Amygdala (tissue), 56 donors: ENCODE data around the gene UNC5A.

Experiments
- DNase-seq, 56 donors: peaks; one replicate each; lab custom pipeline; 2025; lab: John Stamatoyannopoulos, UW

The UNC5A gene

DNA sequence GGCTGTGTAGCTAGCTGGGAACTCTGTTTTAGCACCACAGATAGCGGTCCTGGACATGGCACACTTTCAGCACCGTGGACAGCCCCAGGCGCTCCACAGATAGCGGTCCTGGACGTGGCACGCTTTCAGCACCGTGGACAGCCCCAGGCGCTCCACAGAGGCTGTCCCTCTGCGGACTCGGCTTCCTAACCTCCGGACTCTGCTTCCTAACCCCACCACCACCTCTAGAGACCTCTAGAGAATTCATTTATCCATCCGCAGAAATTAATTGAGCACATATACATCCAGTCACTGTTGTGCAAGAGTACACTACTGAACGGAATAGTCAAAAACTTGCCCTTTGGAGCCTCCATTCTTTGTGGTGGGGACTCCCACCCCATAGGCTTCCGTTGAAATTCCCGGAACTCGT, 27.4 kb downstream of the UNC5A start:
- DNase-seq, result peak in 37 of 56 donors; percentile 13 to 78 (median 46)

DNA sequence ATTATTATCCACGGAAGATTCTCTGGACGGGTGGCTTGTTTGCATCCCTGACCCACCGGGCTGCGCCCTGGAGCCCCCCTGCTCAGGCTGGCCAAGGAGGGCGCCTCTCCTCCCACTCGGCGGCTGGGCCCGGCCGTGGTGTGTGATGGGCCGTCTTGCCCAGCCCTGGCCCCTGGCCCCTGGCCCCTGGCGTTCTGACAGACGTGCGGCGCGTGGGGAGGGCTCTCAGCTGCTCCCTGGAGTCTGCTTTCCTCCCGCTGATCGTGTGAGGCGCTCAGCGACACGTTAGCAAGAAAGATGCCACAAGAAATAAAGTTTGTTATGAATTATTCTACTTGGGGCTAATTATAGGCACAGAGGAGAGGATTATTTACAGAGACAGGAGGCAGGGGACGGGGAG, 33.3 kb downstream of the UNC5A start:
- no peak for DNase-seq

DNA sequence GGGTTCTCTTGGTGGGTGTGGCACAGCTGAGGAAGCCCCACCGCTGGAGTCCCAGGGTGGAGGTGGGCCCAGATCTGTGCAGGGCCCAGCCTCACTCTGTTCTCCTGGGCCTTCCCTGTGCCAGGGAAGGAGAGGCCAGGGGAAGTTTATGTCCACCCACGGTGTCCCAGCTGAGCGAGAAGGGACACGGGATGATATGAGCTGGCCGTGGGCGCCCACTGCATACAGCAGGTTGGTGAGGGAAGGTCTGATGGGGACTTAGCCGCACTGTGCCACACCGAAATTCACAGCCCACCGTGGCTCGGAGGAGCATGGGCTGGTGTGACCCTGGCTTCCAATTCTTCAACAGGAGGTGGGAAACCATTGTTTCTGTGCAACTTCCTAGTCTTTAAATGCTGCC, 33.9 kb downstream of the UNC5A start:
- no peak for DNase-seq

DNA sequence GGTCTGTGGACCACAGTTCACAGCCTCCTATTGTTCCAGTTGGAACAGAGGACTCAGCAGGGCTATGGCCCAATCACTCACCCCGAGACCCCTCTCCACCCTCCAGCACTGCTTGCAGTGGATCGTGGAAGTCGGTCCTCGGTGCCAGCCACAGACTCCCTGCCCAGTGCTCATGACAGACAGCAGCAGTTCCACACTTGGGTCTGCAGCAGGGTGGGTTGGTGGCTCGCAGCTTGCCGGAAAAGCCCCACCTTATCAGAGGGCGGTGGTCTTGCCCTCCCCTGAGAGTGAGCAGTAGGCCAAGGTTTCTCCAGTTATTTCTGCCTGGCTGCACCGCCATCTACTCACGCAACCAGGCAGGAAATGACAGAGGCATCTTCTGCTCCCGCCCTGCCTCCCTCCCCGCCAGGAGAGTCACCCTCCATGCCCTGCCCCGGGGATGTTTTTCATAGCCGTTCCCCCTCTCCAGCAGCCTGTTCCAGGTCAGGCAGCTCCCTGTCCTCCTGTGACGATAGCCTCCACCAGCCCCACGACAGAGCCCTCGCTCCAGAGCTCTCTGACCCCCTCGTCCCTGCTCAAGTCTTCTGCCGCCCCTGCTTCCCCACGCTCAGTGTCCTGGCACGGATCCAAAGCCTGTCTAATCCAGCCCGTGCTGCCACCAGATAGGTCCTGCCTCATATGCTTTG, 34.5 kb downstream of the UNC5A start:
- DNase-seq, result no peak

DNA sequence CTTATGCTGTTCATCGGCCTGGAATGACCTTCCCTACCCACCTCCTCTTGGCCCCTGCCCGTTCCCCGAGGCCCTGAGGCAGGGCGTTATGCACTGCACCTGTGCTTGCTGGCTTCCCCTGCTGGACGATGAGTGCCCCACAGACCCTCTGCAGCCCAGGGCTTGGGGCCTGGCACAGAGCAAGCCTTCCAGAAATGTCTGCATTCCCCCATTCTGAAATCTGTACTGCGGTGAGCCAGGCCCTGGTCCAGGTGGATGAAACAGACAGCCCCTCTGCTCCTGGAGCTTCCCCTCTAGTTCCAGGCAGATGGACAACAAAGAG, 35.0 kb downstream of the UNC5A start:
- no peak for DNase-seq

DNA sequence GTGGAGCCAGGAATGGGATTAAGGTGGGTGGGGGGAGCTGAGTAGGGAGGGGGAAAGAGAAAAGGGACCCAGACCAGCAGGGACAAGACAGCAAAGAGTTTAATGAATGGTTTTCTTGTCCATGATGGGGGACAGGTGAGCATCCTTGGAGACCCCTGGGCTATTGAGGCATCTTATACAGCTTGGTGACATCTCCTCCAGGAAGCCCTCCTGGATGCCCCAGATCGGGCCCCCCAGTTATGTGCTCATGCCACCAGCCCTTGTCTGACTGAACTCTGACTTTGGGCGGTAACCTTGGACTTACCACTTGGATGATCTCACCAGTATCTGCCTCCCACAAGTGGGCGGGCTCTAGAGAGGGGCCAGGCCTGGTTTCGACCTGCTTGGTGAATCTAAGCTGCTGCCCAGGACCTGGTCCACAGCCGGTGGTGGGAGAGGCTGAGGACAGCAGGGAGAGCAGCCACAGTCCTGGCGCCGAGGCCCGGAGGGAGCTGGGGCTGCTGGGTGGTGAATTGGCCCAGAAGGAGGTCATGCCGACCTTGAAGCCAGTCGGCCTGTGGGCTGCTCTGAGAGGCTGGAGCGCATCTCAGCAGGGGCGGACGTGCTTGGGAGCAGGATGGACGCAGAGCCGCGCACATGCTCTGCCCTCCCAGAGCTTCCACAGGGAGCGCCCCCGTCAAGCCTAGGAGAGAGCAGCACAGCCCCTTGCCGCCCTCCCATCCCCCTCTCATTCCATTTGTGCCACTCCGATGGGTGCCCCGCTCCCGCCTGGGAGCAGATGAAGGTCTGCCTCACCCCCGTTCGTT, 36.2 kb downstream of the UNC5A start:
- DNase-seq, result no peak

DNA sequence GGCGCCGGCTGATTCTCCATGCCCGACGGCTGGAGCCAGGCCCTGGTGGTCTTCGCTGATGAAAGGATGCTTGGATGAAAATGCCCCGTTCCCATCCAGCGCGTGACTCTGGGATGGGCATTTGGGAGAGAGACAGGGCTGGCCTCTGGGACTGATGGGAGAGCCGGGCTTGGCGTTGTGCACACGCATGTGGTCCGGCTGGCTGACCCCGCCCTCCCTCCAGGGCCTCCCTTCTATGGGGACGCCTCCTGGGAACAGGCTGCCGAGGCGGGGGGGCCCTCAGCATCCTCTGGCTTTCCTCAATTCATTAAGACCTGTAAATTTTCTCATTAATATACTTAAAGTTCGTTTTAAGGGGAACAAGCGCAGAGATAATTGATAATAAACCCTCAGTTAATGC, 36.8 kb downstream of the UNC5A start:
- DNase-seq, result no peak

DNA sequence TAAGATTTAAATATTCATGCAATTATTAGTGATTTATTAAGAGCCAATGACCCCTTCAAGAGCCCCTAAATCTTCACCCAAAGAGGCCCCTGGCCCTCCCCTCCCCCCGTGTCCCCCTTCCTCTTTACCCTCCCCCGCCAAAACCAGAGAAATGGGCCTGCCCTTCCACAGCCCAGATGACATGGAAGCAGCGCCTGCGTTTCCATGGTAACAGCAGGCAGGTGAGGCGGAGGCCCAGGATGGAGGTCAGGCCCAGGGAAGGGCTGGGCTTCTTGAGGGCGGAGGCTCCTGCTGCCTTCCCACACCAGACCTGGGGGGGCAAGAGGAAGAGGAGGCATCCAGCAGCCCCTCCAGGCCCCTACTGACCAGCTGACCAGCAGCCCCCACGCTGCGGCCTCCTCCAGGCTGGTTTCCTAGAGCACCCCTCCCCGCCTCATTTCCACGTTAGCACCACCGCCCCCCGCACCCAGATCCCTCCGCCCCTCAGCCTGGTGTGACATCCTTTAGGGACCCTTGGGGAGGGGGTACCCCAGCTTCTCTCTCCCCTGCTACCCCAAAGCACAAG, 37.4 kb downstream of the UNC5A start:
- DNase-seq, result no peak

DNA sequence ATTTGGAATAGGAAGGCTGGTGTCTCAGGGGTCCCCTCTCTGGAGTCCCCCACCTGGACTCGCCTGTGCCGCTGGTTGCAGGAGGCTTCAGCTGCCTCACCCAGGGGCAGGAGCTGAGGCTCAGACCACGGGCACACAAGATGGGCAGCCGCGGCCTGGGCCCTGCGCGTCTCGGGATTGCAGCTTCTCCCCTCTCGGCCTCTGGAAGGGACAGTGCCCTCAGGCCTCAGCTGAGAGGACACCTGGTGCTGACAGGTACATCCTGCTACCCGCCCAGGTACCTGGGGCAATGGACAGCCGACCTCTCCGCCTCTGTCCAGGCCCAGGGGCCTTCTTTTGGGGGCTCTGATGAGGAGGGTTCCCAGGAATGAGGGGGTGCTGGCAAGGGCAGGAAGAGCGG, 38.3 kb downstream of the UNC5A start:
- no peak for DNase-seq

DNA sequence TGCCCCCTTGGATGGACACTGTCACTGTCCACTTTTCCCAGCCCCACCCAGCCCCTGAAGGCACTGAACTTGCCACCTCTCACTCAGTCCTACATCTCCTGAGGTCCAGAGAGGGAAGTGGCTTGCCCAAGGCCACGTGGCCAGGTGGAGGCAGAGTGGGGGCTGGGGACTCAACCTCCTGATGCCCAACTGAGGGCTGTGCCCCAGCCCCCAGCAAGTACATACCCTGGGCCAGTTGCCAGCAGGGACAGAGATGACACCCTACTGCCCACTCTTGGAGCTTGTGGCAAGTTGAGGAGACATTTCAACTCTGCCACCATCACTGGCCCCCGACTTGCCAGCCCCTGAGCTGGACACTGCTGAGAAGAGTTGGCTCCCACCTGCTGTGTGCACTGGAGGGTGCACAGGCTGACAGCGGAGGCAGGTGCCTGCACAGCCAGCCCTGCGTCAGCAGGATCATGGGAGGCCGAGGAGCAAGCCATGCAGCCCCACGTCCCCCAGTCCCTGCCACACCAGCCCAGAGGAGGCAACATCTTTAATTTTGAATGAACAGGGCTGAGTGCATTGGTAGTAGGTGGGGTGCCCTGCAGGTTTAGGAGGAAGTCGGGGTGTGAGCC, 39.4 kb downstream of the UNC5A start:
- DNase-seq, result no peak

DNA sequence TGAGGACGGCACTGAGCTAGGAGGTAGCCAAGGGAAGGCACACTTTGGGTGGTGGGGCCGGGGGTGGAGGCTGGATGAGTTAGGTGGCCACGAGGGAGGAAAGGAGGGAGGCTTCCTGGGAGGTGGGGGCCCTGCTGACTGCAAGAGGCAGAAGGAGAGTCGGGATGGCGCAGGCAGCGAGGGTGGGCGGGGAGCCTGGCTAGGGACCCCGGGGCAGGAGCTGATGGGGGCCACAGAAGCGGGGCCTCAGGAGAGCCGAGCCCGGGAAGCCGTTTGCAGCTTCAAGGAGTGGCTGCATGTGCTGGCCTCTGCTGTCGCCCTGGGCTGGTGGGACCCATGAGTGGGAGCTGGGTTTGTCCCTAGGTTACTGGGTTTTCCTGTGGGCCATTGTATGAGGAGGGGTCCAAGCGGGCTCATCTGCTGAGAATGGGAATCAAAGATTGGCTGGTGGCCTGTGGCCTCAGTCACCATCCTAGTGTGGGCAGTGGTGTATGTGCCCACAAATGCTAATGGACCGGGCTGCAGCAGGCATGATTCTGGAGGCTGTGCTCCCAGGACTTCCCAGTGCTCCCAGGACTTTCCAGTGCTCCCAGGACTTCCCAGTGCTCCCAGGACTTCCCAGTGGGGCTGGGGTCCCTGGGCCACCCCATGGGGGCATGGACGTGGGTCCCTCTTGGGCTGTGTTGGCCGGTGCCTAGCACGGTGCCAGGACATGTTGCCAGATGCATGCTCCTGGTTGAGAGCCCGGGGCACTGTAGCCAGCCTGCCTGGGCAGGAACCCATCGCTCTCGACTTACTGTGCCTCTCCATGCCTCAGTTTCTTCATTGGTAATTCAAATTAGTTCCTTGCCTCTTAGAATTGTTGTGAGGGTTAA, 40.2 kb downstream of the UNC5A start:
- DNase-seq, result no peak

DNA sequence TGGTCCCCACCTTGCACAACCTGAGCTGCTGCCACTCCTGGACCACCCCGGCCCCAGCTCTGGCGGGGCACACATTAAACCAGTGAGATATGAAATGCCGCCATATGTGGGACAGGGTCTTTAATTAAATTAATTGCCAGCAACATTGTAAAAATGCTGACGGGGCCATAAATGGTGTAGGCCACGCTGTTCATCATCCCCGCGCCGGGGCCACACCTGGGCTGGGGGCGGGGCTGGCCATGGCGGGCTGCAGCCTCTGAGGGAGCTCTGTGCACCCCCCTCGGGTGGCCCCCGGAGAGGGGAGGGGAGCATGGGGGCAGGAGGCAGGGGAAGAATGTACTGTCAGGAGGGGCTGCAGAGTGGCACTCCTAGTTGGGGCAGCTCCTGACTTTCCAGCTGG, 41.0 kb downstream of the UNC5A start:
- no peak for DNase-seq

DNA sequence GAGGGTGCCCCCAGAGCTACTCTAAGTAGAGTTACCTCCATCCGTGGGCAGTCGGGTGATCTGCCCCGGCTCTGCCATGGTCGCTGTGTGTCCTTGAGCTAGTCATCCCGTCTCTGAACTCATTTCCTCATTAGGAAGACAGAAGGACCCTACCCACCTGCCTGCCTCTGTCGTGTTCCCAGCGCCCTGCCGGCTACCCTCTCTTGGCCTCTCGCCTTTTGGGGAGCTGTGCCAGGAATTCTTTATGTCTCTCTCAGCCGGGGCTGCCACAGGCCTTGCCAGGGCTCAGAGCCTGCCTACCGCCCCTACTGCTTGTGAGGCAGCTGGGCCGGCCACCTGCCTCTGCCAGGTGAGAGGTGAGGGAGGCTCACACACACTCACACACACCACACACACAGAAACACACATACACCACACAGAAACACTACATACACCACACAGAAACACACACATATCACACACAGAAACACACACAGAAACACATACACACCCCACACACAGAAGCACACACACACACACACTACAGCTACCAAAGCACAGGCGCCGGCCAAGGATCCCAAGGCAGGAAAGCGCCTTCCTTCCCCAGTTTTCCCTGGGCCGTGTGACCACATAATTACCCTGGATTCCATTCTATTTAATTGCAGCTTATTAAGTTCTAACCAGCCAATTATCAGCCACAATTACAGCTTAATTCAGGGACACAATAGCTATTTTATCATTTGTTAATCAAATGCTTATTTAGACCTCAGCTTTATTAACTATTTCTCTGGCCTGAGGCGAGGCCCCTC, 41.7 kb downstream of the UNC5A start:
- DNase-seq, result no peak

DNA sequence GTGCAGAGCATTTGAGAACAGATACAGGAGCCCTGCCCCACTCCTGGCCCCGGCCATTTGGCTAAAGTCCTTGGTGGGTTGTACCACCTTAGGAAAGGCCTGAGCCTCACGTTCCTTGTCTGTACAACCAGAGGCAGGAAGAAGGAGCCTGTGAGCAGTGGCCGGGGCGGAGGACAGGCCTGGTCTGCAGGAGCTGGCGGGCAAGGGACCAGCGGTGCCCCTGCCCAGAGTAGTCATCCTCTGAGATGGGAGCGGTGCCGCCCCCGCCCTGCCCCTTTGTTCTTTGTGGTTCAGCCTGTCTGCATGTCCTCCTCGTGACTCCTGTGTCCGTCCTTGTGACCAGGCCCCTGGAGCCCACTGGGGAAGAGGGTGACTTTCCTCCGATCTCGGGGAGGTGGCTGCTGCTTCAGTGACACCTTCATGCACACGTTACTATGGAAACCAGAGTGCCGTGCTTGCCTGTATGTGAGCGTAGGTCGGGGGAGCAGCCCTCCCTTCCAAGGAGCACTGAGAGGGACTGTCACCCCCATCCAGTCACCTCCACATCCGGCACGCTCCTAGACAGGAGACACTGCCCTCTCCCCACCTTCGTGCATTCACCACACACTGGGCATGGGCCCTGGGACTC, 42.9 kb downstream of the UNC5A start:
- peak in 1 of 56 donors; percentile 15 for DNase-seq

DNA sequence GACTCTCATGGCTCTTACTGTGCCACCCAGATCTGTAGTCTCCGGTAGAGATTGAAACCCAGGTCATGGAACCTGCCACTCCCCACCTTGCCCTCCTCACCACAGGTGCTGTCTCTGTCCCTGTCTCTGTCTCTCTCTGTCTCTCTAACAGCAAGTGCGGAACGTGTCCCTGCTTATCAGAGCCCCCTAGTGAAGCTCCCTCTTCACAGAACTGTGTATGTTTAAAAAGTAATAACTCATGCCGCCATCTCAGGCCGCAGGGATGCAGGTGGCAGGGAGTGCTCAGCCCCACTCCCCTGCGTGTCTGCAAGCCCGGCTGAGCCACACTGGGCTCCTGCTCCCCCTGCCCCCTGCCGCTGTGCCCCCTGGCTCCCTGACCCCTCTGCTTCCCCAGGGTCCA, 43.8 kb downstream of the UNC5A start:
- DNase-seq, result no peak

DNA sequence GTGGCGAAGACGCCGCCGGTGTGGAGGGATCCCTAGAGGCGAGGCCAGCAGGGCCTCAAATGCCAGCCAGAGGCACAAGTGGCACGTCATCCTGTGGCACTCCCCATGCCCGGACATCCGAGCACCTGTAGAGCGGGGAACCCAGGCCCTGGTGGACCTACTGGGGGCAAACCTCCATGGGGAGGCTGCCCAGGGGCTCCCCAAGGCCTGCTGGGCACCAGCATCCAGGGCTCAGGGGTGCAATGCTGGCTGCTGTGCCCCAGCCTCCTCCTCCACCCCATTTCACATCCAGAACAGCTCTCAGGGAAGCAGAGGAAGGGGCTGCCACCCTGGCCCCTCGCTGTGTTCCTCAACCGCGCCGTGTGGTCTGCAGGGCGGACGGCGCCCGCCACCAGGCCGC, 45.2 kb downstream of the UNC5A start:
- DNase-seq, result no peak

DNA sequence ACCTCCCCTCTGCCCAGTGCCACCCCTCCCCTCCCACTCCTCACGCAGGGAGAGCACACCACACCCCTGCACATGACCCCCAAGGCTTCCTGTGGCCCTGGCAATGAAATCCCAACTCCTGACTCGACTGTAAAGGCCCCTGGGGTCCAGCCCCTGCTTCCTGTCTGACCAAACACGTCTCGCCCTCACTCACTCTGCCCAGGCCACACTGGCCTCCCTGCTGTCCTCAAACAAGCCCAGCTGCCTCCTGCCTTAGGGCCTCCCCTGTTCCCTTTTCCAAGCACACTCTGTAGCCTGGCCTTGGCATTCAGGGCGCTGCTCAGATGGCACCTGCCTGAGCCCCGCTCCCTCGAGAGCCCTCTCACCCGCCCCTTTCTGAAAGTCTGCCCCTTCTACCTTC, 46.4 kb downstream of the UNC5A start:
- DNase-seq, result no peak

DNA sequence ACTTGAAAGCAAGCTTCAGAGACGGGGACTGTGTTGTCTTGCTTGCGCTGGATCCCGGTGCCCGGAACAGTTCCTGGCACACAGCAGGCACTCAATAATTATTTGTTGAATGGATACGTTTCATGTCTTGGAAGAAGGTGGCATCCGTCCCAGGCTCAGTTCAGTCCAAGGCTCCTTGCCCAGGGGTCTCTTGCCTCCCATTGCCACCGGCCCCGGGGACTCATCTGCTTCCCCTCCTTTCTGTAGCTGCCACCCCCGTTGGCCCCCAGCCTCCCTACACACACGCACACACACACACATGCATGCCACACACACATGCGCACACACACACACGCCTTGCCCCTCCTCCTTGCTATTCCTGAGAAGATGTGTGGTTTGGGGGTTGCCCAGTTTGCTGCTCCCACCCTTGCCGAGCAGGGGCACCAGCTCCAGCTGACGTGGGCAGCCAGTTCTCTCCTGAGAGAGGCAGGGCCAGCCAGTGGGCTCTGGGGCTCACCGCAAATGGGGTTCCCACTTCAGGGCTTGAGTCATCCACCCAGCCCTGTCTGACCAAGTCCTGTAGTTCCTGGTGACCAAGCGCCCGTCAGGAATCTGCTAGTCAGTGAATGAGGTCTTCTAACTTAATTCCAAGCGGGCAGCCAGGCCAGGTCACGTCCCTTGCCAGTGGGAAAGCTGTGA, 47.0 kb downstream of the UNC5A start:
- peak in 10 of 56 donors; percentile 13 to 58 (median 38) for DNase-seq

DNA sequence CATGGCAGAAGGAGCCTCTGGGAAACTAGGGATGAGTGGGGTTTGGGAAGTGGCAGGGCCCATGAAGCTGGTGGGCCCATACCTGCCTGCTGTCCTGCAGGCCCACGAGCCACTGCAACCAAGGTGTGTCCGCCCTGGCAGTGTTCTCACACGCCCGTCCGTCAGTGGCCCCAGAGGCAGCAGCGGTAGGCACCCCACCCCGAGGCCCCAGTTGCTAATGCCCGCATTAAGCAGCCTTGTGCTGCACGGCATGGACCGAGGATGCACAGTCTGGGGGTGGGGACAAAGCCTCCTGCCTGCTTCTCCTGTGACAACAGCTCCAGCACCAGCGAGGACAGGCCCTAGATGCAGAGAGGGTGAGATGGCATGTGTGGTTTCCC, 47.5 kb downstream of the UNC5A start:
- peak in 1 of 56 donors; percentile 10 for DNase-seq
